ENCODE data around the gene CFAP298.
"Not testable (repeated sequence)": the region's sequence is repeated elsewhere in the genome, so short reads cannot be mapped to it uniquely, and the experiment has no call there.

CFAP298 gene

DNA sequence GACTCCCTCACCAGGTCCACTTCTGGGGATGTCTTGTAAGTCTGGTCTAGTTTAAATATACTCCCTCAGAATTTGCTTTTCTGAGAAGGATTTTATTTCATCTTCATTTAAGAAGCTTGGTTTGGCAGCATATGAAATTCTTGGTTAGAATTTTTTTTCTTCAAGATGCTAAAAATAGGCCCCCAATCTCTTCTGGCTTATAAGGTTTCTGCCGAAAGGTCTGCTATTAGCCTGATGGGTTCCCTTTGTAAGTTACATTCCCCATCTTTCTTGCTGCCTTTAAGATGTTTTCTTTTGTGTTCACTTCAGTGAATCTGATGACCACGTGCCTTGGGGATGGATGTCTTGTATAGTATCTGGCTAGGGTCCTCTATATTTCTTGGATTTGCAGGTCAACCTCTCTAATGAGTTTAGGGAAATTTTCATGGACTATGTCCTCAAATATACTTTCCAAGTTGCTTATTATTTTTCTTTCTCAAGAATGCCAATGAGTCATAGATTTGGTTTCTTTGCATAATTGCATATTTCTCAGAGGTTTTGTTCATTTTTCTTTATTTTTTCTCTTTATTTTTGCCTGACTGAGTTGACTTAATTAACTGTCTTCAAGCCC lies 46.2 kb downstream of the CFAP298 start:
- no peak for DNase-seq

DNA sequence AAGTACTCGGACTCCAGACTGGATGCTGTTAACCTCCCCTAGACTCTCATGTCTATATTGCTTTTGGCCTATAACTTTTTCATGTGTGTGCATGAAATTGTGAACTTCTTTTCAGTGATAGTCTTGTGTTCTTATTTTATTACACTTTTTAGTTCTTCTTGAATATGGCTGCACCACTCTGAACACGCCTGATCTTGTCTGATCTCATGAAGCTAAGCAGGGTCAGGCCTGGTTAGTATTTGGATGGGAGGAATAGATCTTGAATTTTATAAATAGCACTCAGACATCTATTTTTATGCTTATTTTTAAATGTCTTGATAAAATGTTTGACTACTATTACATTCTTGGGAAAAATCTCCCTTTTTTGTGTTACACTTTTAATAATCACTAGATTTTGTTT lies 49.3 kb downstream of the CFAP298 start:
- DNase-seq = no peak

DNA sequence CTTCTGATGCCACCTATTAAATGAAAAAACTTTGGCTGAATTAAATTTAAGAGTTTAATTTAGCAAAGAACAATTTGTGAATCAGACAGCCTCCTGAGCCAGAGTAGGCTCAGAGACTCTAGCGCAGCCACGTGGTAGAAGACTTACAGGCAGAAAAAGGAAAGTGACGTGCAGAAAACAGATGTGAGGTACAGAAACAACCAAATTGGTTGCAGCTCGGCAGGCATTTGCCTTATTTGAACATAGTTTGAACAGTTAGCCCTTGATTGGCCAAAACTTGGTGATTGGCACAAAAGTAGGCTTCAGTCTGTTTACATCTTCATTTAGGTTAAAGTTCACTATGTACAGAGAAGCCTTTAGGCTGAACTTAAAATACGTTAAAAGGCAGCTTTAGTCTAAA lies 49.8 kb downstream of the CFAP298 start:
- no peak for DNase-seq

DNA sequence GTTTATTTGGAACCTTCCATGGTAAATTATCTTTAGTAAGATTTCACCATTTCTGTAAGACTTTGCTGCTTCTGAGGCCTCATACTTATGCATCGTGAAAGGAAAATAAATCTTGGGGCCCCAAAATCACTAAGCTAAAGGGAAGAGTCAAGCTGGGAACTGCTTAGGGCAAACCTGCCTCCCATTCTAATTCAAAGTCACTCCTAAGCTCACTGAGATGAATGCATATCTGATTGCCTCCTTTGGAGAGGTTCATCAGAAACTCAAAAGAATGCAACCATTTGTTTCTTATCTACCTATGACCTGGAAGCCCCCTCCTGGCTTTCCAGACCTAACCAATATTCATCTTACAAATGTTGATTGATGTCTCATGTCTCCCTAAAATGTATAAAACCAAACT lies 50.7 kb downstream of the CFAP298 start:
- not testable (repeated sequence) for DNase-seq

DNA sequence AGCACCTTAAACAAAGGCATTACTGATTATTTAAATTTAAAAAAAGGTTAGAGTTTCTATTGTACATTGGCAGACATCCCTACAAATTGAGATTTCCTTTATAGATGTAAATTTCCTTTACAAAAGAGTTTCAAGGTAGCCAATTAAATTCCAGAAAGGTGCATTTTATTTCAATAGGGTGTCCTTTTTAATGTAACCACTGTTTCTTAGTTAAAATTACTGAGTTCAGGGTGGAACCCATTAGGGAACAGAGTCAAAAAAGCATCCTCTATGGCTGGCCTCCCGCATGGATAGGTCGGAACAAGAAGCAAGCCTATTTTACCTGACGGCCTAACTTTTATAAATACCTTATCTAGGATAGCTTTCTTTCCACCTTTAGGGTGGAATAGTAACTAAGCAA lies 51.3 kb downstream of the CFAP298 start:
- no peak for DNase-seq

DNA sequence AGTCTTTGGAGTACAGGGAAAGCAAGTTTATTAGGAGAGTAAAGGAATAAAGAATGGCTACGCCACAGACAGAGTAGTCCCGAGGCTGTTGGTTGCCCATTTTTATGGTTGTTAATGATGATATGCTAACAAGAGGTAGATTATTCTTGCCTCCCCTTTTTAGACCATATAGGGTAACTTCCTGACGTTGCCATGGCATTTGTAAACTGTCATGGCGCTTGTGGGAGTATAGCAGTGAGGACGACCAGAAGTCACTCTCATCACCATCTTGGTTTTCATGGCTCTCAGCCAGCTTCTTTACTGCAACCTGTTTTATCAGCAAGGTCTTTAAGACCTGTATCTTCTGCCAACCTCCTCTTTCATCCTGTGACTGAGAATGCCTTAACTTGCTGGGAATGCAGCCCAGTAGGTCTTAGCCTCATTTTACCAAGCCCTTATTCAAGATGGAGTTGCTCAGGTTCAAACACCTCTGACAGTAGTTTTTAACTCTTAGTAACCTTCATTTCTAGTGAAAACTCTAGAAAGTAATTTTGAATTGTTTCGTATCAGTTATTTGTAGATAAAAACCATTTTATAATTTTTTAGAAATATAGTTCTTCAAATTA lies 53.1 kb downstream of the CFAP298 start:
- no peak for DNase-seq

DNA sequence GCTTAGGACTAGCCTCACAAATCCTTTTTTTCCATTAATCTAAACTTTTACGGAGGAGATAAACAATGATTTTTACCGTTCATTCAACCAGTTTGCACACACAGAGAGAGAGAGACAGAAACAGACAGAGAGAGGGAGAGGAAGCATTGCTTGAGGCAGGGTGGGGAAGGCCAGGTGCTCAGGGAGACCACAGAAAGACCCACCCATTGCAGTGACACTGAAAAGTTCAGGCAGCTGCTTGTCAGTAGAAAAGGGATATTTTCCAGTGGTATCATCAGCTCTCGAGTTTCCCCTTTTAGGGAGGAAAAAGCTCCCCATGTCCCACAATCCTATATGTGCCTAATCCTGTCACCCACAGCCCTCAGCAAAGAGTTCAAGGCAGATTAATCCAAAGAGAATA lies 54.1 kb downstream of the CFAP298 start:
- no peak for DNase-seq

DNA sequence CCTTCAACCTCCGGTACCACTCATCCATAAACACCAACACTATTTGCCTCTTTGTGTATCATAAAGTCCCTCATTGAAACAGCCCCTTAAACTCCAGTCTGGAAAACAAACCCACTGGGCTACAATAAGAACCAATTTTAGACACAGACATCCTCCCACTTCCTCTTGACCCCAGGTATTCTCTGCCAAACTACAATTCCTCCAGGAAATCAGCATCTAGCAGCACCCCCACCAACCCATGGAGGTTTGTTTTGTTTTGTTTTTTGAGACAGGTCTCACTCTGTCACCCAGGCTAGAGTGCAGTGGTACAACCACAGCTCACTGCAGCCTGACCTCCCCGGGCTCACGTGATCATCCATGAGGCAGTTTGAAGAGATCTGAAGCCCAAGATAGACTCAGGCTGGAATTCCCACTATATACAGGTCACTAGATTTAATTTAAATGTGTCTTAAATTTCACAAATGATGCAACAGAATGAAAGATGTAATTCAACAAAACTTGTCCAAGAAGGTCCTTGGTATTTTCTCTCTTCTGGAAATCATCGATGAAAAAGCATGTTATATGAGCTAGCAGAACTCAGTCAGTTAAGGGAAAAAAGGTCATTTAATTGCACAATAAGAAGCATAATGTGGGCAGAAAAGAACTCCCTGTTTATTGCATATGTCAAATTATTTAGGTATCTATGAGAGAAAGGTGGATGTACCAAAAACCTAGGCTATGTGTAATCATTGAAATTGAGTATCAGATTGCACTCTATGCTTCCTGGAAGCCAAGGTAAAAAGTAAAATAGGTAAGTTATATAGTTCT lies 57.1 kb downstream of the CFAP298 start:
- DNase-seq = no peak

DNA sequence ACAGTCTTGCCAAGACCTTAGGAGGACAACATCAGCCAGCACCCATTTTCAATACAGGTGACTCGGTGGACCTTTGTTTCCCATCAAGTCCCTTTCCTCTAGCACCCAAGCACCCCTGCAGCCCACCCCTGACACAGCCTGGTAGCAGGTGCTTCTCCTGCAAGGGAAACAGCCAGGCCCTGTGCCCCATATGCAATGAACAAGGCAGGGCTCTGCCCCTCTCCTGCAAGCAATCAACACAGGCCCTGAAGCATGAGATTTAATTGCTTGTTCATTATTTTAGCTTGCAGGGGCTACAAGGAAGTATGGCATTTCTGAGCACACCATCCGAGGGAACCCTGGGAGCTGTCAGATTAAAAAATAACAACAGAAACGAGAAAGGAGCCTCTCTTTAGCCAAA lies 62.3 kb downstream of the CFAP298 start:
- no peak for DNase-seq

DNA sequence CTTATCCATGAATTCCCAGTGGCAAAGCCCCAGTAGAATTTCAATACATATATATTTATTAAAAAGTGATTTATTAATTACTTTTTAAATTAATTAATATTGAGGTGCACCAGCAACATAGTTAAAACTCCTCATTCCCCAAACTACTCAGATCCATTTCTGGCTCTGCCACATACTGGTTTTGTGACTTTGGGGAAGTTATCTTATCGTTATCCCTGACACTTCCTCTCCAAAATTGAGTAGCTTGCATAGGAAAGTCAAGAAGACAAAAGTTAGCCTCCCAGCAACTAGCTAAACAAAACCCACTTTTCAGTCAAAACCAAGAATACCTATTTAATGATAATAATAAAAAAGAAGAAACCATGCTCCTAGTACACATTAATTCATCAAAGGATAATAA lies 62.7 kb downstream of the CFAP298 start:
- no peak for DNase-seq

All from stimulated activated naive CD4-positive, alpha-beta T cell (primary cell).